Endothelial cell of umbilical vein (primary cell): ENCODE results near the gene SLC10A7.

ENCODE experiments used
- POLR2A ChIP-seq: IDR thresholded peaks from 2 replicates; pipeline ENCODE4 v1.6.1; 2012; ENCODE audit warnings: low read depth, mild to moderate bottlenecking, control low read depth, low read length
- POLR2AphosphoS5 ChIP-seq: IDR thresholded peaks from 2 replicates; pipeline ENCODE4 v1.6.1; 2012; ENCODE audit warnings: low read depth, mild to moderate bottlenecking, control low read depth, low read length, moderate library complexity; ENCODE audit not compliant: insufficient read depth
- TF ChIP-seq, protein P1 (sequence below), 2 donors: IDR thresholded peaks; 1 replicate in 1 of 2; 2 replicates in 1 of 2; pipeline ENCODE4 v1.5.1; 2011; ENCODE audit warnings: low read length in 2 of 2, mild to moderate bottlenecking in 2 of 2, moderate library complexity in 2 of 2, control low read depth in 1 of 2, inconsistent platforms in 1 of 2, low read depth in 1 of 2; ENCODE audit not compliant: insufficient read depth in 1 of 2; ENCODE audit errors: extremely low read depth in 1 of 2

DNA sequence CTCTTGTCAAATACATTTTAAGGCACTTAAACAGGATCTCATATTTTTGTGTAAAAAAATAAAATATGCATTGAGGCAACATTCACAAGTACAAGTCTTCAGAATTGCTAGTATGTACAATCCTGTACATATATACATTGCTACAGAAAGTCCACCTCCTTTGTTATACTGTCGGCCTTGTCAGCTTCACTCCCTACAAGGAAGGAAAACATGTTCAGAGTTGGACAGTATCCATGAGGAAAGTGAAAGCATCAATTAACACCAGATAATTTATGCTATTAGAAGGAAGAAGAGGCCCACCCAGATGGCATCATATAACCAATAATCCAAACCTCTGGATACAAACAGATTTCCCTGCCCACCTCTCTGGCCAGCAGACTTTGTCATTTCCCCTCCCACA lies 265.4 kb downstream of the SLC10A7 start:
- TF ChIP-seq, protein P1, sequence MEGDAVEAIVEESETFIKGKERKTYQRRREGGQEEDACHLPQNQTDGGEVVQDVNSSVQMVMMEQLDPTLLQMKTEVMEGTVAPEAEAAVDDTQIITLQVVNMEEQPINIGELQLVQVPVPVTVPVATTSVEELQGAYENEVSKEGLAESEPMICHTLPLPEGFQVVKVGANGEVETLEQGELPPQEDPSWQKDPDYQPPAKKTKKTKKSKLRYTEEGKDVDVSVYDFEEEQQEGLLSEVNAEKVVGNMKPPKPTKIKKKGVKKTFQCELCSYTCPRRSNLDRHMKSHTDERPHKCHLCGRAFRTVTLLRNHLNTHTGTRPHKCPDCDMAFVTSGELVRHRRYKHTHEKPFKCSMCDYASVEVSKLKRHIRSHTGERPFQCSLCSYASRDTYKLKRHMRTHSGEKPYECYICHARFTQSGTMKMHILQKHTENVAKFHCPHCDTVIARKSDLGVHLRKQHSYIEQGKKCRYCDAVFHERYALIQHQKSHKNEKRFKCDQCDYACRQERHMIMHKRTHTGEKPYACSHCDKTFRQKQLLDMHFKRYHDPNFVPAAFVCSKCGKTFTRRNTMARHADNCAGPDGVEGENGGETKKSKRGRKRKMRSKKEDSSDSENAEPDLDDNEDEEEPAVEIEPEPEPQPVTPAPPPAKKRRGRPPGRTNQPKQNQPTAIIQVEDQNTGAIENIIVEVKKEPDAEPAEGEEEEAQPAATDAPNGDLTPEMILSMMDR (IDR thresholded peaks at IDR 0.05; ENCODE audit: extremely low read depth in 1 of 2, insufficient read depth in 1 of 2, low read depth in 1 of 2, low read length in 2 of 2), result no peak
- TF ChIP-seq POLR2AphosphoS5 (no peak), POLR2A (no peak)
